ENCODE data around the gene PGBD2. TPM values are rescaled to one million over a fixed set of nuclear protein-coding genes. Genes with fewer than 3 reads are reported as not detected.

Gene PGBD2
- total and polyA plus RNA-seq, 2 of the 13 experiments (the other 11 are each of a cell fraction or from before 2014, with no cell fraction given), result 6.0 to 7.4 TPM

DNA sequence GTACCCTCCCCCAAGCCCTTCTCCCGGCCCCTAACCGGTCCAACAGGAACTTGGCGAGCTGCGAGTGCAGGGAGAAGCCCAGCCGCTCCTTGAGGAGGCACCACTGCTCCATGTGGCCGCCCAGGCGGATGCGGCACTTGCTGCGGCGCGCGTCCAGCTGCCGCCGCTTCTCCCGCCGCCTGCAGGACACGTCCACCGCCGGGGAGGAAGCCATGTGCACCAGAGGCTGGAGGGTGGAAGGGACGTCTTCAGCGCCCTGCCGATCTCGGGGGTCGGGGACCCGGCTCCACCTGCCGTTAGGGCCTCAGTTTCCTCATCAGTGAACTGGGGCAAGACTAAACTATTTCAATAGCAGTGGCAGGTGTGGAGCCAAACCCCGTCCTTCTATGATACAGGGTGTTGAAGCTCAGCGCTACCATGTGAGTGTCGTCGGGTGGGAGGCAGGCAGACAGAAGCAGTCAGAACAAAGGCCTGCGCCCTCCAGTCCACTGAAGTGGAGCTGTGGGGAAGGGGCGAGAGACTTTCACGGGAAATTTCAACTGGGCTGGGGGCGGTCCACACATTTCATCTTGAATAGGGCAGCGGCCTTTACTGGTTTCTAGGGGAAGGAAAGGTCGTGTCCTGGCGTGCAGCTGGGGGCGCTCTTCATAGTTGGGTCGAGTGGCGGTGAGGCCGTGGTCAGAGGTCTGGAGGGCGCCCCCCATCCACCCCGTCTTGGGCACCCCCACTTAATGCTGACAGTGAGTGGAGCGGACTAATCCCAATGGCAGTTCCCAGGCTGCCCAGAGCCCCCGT lies 47.7 kb upstream of the PGBD2 start (continued):
- TF ChIP-seq, protein P1, sequence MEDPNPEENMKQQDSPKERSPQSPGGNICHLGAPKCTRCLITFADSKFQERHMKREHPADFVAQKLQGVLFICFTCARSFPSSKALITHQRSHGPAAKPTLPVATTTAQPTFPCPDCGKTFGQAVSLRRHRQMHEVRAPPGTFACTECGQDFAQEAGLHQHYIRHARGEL (CRISPR knock-in tag; IDR thresholded peaks at IDR 0.05), result no peak
- TF ChIP-seq ZNF570 (CRISPR knock-in tag; IDR thresholded peaks at IDR 0.05; ENCODE audit: borderline replicate concordance) (0 out of 2 replicates have a peak, but pooled peaks have one; percentile 57), MIER2 (CRISPR knock-in tag; IDR thresholded peaks at IDR 0.05) (no peak), KLF15 (CRISPR knock-in tag; IDR thresholded peaks at IDR 0.05; ENCODE audit: borderline replicate concordance) (no peak), ZNF572 (CRISPR knock-in tag; IDR thresholded peaks at IDR 0.05) (peak; percentile 84; the same call in 1 of the 2 replicates), POGZ (CRISPR knock-in tag; IDR thresholded peaks at IDR 0.05) (peak; percentile 19), ZNF703 (CRISPR knock-in tag; IDR thresholded peaks at IDR 0.05; ENCODE audit: borderline replicate concordance) (0 out of 2 replicates have a peak, but pooled peaks have one; percentile 3), SOX5 (CRISPR knock-in tag; IDR thresholded peaks at IDR 0.05; ENCODE audit: borderline replicate concordance) (no peak), ZNF543 (CRISPR knock-in tag; IDR thresholded peaks at IDR 0.05) (peak; percentile 58; the same call in 1 of the 2 replicates), DMAP1 (CRISPR knock-in tag; IDR thresholded peaks at IDR 0.05) (peak; percentile 75; the same call in 1 of the 2 replicates)
- TF ChIP-seq, protein P2, sequence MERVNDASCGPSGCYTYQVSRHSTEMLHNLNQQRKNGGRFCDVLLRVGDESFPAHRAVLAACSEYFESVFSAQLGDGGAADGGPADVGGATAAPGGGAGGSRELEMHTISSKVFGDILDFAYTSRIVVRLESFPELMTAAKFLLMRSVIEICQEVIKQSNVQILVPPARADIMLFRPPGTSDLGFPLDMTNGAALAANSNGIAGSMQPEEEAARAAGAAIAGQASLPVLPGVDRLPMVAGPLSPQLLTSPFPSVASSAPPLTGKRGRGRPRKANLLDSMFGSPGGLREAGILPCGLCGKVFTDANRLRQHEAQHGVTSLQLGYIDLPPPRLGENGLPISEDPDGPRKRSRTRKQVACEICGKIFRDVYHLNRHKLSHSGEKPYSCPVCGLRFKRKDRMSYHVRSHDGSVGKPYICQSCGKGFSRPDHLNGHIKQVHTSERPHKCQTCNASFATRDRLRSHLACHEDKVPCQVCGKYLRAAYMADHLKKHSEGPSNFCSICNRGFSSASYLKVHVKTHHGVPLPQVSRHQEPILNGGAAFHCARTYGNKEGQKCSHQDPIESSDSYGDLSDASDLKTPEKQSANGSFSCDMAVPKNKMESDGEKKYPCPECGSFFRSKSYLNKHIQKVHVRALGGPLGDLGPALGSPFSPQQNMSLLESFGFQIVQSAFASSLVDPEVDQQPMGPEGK (CRISPR knock-in tag; IDR thresholded peaks at IDR 0.05), result no peak
- TF ChIP-seq, protein P3, sequence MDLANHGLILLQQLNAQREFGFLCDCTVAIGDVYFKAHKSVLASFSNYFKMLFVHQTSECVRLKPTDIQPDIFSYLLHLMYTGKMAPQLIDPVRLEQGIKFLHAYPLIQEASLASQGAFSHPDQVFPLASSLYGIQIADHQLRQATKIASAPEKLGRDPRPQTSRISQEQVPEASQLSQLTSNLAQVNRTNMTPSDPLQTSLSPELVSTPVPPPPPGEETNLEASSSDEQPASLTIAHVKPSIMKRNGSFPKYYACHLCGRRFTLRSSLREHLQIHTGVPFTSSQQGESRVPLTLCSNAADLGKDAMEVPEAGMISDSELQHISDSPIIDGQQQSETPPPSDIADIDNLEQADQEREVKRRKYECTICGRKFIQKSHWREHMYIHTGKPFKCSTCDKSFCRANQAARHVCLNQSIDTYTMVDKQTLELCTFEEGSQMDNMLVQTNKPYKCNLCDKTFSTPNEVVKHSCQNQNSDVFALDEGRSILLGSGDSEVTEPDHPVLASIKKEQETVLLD (CRISPR knock-in tag; IDR thresholded peaks at IDR 0.05; ENCODE audit: low read depth), result peak; percentile 34; the same call in 1 of the 2 replicates
- TF ChIP-seq, protein P4, sequence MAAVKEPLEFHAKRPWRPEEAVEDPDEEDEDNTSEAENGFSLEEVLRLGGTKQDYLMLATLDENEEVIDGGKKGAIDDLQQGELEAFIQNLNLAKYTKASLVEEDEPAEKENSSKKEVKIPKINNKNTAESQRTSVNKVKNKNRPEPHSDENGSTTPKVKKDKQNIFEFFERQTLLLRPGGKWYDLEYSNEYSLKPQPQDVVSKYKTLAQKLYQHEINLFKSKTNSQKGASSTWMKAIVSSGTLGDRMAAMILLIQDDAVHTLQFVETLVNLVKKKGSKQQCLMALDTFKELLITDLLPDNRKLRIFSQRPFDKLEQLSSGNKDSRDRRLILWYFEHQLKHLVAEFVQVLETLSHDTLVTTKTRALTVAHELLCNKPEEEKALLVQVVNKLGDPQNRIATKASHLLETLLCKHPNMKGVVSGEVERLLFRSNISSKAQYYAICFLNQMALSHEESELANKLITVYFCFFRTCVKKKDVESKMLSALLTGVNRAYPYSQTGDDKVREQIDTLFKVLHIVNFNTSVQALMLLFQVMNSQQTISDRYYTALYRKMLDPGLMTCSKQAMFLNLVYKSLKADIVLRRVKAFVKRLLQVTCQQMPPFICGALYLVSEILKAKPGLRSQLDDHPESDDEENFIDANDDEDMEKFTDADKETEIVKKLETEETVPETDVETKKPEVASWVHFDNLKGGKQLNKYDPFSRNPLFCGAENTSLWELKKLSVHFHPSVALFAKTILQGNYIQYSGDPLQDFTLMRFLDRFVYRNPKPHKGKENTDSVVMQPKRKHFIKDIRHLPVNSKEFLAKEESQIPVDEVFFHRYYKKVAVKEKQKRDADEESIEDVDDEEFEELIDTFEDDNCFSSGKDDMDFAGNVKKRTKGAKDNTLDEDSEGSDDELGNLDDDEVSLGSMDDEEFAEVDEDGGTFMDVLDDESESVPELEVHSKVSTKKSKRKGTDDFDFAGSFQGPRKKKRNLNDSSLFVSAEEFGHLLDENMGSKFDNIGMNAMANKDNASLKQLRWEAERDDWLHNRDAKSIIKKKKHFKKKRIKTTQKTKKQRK (IDR thresholded peaks at IDR 0.05; ENCODE audit: low read length), result no peak
- TF ChIP-seq, protein P5, sequence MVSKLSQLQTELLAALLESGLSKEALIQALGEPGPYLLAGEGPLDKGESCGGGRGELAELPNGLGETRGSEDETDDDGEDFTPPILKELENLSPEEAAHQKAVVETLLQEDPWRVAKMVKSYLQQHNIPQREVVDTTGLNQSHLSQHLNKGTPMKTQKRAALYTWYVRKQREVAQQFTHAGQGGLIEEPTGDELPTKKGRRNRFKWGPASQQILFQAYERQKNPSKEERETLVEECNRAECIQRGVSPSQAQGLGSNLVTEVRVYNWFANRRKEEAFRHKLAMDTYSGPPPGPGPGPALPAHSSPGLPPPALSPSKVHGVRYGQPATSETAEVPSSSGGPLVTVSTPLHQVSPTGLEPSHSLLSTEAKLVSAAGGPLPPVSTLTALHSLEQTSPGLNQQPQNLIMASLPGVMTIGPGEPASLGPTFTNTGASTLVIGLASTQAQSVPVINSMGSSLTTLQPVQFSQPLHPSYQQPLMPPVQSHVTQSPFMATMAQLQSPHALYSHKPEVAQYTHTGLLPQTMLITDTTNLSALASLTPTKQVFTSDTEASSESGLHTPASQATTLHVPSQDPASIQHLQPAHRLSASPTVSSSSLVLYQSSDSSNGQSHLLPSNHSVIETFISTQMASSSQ (IDR thresholded peaks at IDR 0.05; ENCODE audit: low read depth), result no peak
- TF ChIP-seq, protein P5 (CRISPR knock-in tag; IDR thresholded peaks at IDR 0.05; ENCODE audit: borderline replicate concordance), result peak; percentile 40

Measured in HepG2 (cell line).